Esophagus squamous epithelium (tissue), 4 donors: ENCODE data around the gene DIAPH3.

Source experiments
- POLR2A ChIP-seq, 4 donors: fragments of 450-650 bp; IDR thresholded peaks; one replicate each; pipeline ENCODE4 v1.6.1; 2017; ENCODE audit warnings: antibody characterized with exemption in 4 of 4, mild to moderate bottlenecking in 4 of 4, moderate library complexity in 3 of 4
- TF ChIP-seq, protein P1 (sequence below), 6 experiments: fragments of 450-650 bp in 4 of 6; fragments of 200-600 bp in 2 of 6; sonication (generic) in 2 of 6; IDR thresholded peaks; one replicate each; pipeline ENCODE4 v1.5.1; 2016 to 2019; ENCODE audit warnings: antibody characterized with exemption in 6 of 6, mild to moderate bottlenecking in 4 of 6, moderate library complexity in 4 of 6

DNA sequence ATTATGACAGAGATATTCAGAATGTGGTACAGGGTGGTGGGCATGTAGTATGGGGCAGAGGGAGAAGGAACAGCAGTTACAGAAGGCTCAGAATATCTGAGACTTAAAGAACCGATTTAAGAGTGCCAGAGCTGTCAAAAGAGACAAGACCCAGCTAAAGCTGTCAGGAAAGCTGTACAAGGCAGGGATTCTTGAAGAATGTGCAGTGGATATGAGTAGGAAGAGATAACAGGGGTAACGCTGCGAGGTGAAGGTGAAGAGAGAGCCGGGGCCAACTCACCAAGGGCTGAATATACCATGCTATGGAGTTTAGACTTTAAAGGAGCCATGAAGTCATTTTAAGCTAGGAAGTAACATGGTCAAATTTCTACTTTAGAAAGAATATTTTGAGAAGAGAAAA is 381.0 kb downstream of the DIAPH3 start:
- TF ChIP-seq POLR2A (IDR thresholded peaks at IDR 0.05): no peak
- TF ChIP-seq, protein P1, sequence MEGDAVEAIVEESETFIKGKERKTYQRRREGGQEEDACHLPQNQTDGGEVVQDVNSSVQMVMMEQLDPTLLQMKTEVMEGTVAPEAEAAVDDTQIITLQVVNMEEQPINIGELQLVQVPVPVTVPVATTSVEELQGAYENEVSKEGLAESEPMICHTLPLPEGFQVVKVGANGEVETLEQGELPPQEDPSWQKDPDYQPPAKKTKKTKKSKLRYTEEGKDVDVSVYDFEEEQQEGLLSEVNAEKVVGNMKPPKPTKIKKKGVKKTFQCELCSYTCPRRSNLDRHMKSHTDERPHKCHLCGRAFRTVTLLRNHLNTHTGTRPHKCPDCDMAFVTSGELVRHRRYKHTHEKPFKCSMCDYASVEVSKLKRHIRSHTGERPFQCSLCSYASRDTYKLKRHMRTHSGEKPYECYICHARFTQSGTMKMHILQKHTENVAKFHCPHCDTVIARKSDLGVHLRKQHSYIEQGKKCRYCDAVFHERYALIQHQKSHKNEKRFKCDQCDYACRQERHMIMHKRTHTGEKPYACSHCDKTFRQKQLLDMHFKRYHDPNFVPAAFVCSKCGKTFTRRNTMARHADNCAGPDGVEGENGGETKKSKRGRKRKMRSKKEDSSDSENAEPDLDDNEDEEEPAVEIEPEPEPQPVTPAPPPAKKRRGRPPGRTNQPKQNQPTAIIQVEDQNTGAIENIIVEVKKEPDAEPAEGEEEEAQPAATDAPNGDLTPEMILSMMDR (IDR thresholded peaks at IDR 0.05): no peak
